ENCODE results near the gene TM4SF18.
A peak's percentile ranks its signal among the peaks of the same experiment; 100 is the strongest.
"Not testable (repeated sequence)": the region's sequence is repeated elsewhere in the genome, so short reads cannot be mapped to it uniquely, and the experiment has no call there.

Gene TM4SF18

GRCh38 chr3:149337486-149337885 lies 4.0 kb upstream of the TM4SF18 start:
- H3K36me3 ChIP-seq (ENCODE audit: control insufficient read depth in 2 of 2, insufficient read depth in 1 of 2, low read length in 2 of 2); POLR2A ChIA-PET; H3K9me3 ChIP-seq (ENCODE audit: control insufficient read depth, insufficient read depth, low read depth, low read length); H3K4me1 ChIP-seq (ENCODE audit: control insufficient read depth, insufficient read depth, low read length); H3K27ac ChIP-seq (ENCODE audit: extremely low read depth, low read depth, low read length); H3K4me3 ChIP-seq (ENCODE audit: low read depth, low read length); CTCF ChIA-PET: not testable (repeated sequence)
- TF ChIP-seq ZNF146 (tag by site-specific recombination; IDR thresholded peaks at IDR 0.05), result peak; percentile 78
- TF ChIP-seq ZNF580 (tag by site-specific recombination; IDR thresholded peaks at IDR 0.05), result peak; percentile 53; the same call in 1 of the 2 replicates

DNA sequence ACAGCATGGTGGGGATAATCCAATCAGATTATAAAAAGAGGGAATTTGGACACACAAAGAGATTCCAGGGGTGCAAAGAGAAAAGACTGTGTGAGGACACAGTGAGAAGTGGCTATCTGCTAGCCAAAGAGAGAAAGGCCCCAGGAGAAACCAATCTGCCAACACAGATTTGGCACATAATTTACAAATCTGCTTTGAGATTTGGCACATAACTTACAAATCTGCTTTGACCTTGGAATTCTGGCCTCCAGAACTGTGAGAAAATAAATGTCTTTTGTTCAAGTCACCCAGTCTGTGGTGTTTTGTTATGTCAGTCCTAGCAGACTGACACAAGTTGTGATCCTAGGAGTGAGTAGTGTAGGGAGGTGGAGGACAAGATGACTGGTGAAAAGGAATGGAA lies 3.5 kb upstream of the TM4SF18 start:
- Histone ChIP-seq H3K4me3 (ENCODE audit: low read depth, low read length) (no peak overlapping the region), H3K9me3 (ENCODE audit: control insufficient read depth, insufficient read depth, low read depth, low read length) (no peaks in the 10 kb centered on the region), H3K4me1 (ENCODE audit: control insufficient read depth, insufficient read depth, low read length) (no peaks in the 10 kb centered on the region), H3K36me3 (ENCODE audit: control insufficient read depth in 2 of 2, insufficient read depth in 1 of 2, low read length in 2 of 2) (no peaks in the 10 kb centered on the region), H3K27ac (ENCODE audit: extremely low read depth, low read depth, low read length) (no peak overlapping the region)
- CTCF ChIA-PET, result interaction anchor here (0.8 to 1.1 kb wide), 2 partner anchors 62 to 117 kb away, joined by 3 read pairs; no protein-coding TSS in a partner anchor
- TF ChIP-seq, protein P1, sequence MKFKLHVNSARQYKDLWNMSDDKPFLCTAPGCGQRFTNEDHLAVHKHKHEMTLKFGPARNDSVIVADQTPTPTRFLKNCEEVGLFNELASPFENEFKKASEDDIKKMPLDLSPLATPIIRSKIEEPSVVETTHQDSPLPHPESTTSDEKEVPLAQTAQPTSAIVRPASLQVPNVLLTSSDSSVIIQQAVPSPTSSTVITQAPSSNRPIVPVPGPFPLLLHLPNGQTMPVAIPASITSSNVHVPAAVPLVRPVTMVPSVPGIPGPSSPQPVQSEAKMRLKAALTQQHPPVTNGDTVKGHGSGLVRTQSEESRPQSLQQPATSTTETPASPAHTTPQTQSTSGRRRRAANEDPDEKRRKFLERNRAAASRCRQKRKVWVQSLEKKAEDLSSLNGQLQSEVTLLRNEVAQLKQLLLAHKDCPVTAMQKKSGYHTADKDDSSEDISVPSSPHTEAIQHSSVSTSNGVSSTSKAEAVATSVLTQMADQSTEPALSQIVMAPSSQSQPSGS (tag by site-specific recombination; IDR thresholded peaks at IDR 0.05; ENCODE audit: low read depth), result no peak
- TF ChIP-seq ZEB2 (tag by site-specific recombination; IDR thresholded peaks at IDR 0.05), result no peak
- TF ChIP-seq ZNF169 (tag by site-specific recombination; IDR thresholded peaks at IDR 0.05), result no peak
- no peak for TF ChIP-seq ZNF280C (tag by site-specific recombination; IDR thresholded peaks at IDR 0.05)
- no peak for TF ChIP-seq ZNF624 (tag by site-specific recombination; IDR thresholded peaks at IDR 0.05)
- TF ChIP-seq ZNF37A (tag by site-specific recombination; IDR thresholded peaks at IDR 0.05), result no peak
- no peak for TF ChIP-seq ZNF280D (tag by site-specific recombination; IDR thresholded peaks at IDR 0.05)
- no peak for TF ChIP-seq ZNF354C (tag by site-specific recombination; IDR thresholded peaks at IDR 0.05; ENCODE audit: borderline replicate concordance, low read depth)
- TF ChIP-seq ZNF707 (tag by site-specific recombination; IDR thresholded peaks at IDR 0.05), result no peak
- POLR2A ChIA-PET, result no interaction called here

DNA sequence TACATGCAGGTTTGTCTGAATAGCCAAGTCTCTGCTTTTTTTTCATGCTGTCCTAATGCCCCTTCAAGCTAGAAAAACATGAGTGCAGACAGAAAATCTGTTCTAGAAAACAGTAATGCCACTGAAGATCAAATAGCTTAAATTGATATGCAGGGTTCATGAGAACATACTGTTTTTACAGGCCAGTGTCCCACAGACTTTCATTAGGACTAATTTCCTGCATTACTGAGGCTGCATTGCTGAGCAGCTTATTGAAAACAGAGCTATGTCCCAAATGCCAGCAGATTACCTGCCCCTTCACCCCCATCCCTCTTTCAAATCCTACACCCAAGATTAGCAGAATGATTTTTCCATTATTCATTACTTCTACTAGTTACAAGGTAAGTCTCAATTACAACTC lies 665 bp downstream of the TM4SF18 start:
- H3K27ac ChIP-seq (ENCODE audit: extremely low read depth, low read depth, low read length), result no peak overlapping the region
- ChIA-PET CTCF (interaction anchor here (1.2 to 1.7 kb wide), 2 partner anchors 11 to 212 kb away, joined by 6 read pairs; no protein-coding TSS in a partner anchor), POLR2A (no interaction called here)

More for the DNA sequence above, 665 bp downstream of the TM4SF18 start:
- no peak overlapping the region for H3K4me3 ChIP-seq (ENCODE audit: low read depth, low read length)
- H3K4me1 ChIP-seq (ENCODE audit: control insufficient read depth, insufficient read depth, low read length), result no peaks in the 10 kb centered on the region
- no peaks in the 10 kb centered on the region for H3K36me3 ChIP-seq (ENCODE audit: control insufficient read depth in 2 of 2, insufficient read depth in 1 of 2, low read length in 2 of 2)
- no peaks in the 10 kb centered on the region for H3K9me3 ChIP-seq (ENCODE audit: control insufficient read depth, insufficient read depth, low read depth, low read length)
- TF ChIP-seq ZNF433 (tag by site-specific recombination; IDR thresholded peaks at IDR 0.05; ENCODE audit: low read depth) (no peak), ZNF639 (tag by site-specific recombination; IDR thresholded peaks at IDR 0.05) (no peak), ZNF48 (tag by site-specific recombination; IDR thresholded peaks at IDR 0.05) (no peak), ZNF366 (tag by site-specific recombination; conservative IDR thresholded peaks at IDR 0.05) (no peak), YY2 (tag by site-specific recombination; IDR thresholded peaks at IDR 0.05) (no peak), SP7 (tag by site-specific recombination; IDR thresholded peaks at IDR 0.05) (no peak)
- TF ChIP-seq, protein P2, sequence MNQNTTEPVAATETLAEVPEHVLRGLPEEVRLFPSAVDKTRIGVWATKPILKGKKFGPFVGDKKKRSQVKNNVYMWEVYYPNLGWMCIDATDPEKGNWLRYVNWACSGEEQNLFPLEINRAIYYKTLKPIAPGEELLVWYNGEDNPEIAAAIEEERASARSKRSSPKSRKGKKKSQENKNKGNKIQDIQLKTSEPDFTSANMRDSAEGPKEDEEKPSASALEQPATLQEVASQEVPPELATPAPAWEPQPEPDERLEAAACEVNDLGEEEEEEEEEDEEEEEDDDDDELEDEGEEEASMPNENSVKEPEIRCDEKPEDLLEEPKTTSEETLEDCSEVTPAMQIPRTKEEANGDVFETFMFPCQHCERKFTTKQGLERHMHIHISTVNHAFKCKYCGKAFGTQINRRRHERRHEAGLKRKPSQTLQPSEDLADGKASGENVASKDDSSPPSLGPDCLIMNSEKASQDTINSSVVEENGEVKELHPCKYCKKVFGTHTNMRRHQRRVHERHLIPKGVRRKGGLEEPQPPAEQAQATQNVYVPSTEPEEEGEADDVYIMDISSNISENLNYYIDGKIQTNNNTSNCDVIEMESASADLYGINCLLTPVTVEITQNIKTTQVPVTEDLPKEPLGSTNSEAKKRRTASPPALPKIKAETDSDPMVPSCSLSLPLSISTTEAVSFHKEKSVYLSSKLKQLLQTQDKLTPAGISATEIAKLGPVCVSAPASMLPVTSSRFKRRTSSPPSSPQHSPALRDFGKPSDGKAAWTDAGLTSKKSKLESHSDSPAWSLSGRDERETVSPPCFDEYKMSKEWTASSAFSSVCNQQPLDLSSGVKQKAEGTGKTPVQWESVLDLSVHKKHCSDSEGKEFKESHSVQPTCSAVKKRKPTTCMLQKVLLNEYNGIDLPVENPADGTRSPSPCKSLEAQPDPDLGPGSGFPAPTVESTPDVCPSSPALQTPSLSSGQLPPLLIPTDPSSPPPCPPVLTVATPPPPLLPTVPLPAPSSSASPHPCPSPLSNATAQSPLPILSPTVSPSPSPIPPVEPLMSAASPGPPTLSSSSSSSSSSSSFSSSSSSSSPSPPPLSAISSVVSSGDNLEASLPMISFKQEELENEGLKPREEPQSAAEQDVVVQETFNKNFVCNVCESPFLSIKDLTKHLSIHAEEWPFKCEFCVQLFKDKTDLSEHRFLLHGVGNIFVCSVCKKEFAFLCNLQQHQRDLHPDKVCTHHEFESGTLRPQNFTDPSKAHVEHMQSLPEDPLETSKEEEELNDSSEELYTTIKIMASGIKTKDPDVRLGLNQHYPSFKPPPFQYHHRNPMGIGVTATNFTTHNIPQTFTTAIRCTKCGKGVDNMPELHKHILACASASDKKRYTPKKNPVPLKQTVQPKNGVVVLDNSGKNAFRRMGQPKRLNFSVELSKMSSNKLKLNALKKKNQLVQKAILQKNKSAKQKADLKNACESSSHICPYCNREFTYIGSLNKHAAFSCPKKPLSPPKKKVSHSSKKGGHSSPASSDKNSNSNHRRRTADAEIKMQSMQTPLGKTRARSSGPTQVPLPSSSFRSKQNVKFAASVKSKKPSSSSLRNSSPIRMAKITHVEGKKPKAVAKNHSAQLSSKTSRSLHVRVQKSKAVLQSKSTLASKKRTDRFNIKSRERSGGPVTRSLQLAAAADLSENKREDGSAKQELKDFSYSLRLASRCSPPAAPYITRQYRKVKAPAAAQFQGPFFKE (tag by site-specific recombination; IDR thresholded peaks at IDR 0.05; ENCODE audit: borderline replicate concordance), result no peak

Data from HEK293 (cell line).